NK-92 (cell line): Measurements from ENCODE around the gene STX19.
"Not testable (repeated sequence)": the region's sequence is repeated elsewhere in the genome, so short reads cannot be mapped to it uniquely, and the experiment has no call there.

Experiments
- DNase-seq: peaks from one replicate; lab custom pipeline; 2025; ENCODE audit not compliant: unreplicated experiment; lab: John Stamatoyannopoulos, UW

Gene STX19

GRCh38 chr3:94028093-94028837 lies at the start of gene STX19:
TSS of gene STX19 (minus strand) at chr3:94028597. CDS start at chr3:94015269, 13,328 bp downstream.
- DNase-seq, result no peak

DNA sequence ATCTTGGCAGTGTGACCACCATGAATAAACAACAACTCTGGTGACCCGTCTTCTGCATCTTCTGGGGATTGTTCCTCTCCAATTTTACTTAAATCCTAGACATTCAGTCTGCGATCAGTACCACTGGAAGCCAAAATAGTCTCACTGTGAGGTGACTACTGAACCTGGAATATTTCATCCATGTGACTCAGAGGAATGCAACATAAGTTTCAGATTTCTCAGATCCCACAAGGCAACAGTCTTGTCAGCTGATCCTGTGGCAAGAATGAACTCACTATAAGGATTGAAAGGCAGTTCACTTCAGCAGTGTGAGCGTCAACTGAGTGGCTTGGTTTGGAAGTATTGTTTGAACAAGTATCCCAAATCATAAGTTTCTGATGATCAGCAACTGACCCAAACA lies 47.7 kb upstream of the STX19 start:
- no peak for DNase-seq

DNA sequence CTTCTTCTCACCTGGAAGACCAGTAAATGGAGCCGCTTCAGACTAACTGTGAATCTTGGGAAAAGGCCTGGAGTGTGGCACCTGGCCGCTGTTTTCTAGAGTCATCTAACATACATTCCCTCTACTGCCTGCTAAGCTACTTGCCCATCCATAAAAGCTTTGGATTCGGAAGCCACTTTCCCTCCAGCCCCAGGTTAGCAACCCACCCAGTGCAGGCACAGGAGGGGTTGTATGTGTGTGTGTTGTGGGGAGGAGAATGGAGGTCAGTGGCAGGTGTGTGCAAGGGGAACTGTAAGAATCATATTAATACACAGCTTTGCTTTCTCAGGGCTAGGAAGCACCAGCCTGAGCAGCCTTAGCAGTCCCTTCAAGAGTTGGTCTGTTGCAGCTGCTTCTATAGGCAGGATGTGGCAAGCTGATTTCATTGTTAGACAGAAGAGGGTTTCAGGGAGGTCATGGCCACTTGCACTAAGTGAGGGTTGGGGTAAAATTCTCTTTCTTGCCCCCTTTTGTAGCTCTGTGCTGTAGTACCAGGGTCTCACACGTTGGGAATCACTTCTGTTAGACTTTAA lies 43.4 kb upstream of the STX19 start:
- no peak for DNase-seq

- no peak for DNase-seq
Observed at GRCh38 chr3:94070341-94070911, 42.0 kb upstream of the STX19 start.

DNA sequence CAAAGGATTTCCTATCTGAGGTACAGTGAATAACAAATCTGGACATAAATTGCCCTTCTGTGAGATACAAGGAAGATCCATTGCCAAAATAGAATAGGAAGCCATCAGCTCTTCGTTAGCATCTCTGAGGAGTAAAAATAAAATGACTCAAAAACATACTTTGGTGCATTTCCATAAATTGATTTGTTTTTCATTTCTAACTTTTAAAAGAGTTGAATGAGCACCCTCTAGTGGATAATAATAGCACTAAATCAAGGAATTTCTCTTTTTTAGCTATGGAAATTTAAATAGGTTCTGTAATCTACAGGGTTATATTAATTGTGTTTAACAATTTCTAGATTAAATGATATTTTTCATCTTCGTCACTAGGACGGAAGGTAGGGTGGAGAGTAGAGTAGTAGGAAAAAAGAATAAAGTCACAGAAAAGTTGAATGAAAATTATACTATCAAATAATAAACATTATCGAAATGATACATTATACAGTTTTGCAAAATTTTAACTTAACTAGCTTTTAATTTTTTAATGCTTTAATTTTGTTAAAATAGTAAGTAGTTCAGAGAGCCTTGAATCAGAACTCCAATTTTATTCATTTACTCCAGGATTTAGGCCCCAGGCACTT lies 40.9 kb upstream of the STX19 start:
- no peak for DNase-seq

DNA sequence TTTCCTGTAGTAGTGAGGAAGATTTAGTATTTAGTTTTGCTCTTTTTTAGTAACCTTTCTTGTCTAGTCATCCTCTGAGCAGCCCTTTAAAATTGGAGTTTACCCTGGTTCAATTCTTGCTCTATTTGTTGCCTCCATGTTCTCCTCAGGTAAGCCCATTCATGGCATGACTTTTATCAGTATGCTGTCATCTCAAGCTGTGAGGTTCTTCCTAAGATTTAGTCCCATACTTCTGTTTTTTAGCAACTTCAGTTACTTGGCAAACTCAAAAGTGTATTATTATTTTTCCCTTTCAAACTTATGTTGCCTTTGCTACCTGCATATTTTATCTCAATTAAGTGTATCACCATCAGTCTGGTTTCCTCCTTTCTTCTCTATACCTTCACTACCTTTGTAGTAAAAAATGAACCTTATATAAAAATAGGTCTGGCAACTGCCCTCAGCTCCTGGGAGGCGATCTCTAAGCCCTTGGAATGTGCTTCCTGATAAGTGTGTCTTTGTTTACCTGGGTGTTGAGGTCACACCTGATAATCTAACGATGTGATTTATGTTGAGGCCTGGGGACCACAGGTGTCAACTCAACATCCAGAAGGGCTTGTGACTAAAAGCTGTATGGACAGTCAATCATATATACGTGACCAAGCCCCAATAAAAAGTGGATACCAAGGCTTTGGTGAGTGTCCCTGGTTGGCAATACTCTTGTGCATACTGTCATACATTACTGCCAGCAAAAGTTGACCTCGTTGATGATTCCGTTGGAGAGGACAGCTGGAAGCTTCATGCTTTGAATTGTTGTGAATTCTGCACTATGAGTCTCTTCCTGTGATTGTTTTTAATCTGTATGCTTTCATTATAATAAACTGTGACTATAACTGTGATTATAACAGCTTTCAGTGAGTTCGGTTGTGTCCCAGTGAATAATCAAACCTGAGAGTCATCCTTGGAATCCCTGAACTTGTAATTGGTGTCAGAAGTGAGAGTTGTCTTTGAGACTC lies 38.4 kb upstream of the STX19 start:
- DNase-seq, result no peak

DNA sequence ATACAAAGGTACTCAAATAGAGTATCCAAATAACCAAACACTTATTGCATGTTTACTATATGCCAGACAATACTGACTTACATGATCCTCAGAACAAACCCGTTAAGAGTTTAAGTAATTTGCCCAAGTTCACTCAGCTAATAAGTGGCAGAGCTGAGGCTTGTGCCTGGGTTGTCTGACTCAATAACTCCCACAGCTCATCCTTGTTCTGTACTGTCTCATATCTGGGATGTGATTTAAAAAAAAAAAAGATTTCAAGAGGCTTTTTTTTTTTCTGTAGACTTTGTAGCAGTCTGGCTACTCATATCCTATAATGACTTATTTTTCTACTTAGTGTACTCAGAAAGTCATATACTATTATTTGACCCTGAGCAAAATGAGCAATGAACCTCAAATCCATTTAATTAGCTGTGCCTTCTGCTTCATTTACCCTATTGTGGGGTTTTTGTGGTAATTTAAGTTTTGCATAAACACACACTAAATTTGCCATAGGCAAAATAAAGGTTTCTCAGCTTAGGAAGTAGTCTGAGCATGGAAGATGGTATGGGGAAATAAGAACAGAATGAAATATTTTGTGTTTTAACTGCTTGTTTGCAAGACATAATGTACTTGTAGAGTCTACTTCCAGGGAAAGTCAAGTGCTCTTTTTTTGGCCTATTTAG lies 37.6 kb upstream of the STX19 start:
- DNase-seq, result no peak

- no peak for DNase-seq
Observed at GRCh38 chr3:94065122-94065521, 36.7 kb upstream of the STX19 start.

- DNase-seq, result no peak
Observed at GRCh38 chr3:94064243-94064860, 36.0 kb upstream of the STX19 start.

- DNase-seq, result no peak
Observed at GRCh38 chr3:94063496-94064119, 35.2 kb upstream of the STX19 start.

- peak; percentile 34 for DNase-seq
Observed at GRCh38 chr3:94062513-94063404, 34.4 kb upstream of the STX19 start, which contains the start of the genes DHFR2 and NSUN3. TSS of gene DHFR2 (minus strand) at chr3:94062916. CDS start at chr3:94061511, 1,405 bp downstream. TSS of gene NSUN3 (plus strand) at chr3:94063061. CDS start at chr3:94063127, 66 bp downstream.

GRCh38 chr3:94061297-94061696 lies 32.9 kb upstream of the STX19 start:
- no peak for DNase-seq

- no peak for DNase-seq
Observed at GRCh38 chr3:94050546-94050945, 22.1 kb upstream of the STX19 start.

DNA sequence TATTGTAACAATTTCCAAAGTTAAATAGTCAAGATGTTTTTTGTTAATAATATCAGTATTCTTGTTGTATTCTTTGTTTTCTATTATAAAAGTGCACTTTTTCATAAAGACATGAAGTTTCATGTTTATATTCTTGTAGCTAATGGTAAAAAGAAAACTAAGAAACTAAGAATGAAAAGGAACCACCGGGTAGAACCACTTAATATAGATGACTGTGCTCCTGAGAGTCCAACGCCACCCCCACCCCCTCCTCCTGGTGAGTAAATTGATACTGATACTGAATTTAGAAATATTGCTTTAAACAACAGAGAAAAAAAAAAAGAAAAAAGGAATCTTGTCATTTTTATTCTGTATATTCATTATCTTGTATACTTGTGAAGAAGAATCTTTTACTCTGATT lies 20.9 kb upstream of the STX19 start:
- no peak for DNase-seq

DNA sequence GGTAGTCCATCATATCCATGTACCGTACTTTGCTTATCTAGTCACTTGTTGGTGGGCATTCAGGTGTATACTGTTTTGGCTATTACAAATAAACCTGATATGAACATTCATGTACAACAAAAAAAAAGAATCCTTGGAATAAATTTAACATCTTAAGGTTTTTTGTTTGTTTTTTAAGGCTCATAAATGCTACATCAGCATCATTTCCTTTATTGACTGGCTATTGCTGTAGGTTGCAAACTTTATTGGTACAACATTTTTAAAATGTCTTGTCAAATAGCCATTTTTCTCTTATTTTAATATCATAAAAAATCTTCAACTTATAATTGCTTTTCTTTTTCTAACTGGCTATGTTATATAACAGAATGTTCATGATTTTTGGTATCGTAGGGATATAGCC lies 18.1 kb upstream of the STX19 start:
- no peak for DNase-seq

- not testable (repeated sequence) for DNase-seq
Observed at GRCh38 chr3:94044100-94044936, 15.9 kb upstream of the STX19 start.

- DNase-seq, result no peak
Observed at GRCh38 chr3:94043285-94043684, 14.9 kb upstream of the STX19 start.
